Stomach (tissue), 19 donors: ENCODE results near the gene GRAMD4. TPM values are rescaled to one million over a fixed set of nuclear protein-coding genes. Genes with fewer than 3 reads are reported as not detected.
A peak's percentile ranks its signal among the peaks of the same experiment; 100 is the strongest.

Experiments used
- DNase-seq, 2 donors: peaks; one replicate each; pipeline versions ENCODE4 v3.0.0 to v3.0.0-alpha.2; 2013 to 2019
- H3K27ac ChIP-seq, 5 donors: fragments of 200-600 bp in 4 of 5; sonication (generic) in 4 of 5; one replicate each; pipeline ENCODE4 v1.5.1; 2013 to 2019; ENCODE audit warnings: mild to moderate bottlenecking in 1 of 5, moderate library complexity in 1 of 5
- H3K27me3 ChIP-seq, 3 donors: fragments of 200-600 bp; sonication (generic); one replicate each; pipeline ENCODE4 v1.5.1; 2017 to 2019; ENCODE audit warnings: mixed run types in 1 of 3
- H3K36me3 ChIP-seq, 4 donors: fragments of 200-600 bp; sonication (generic); 1 replicate in 3 of 4; 2 replicates in 1 of 4; pipeline ENCODE4 v1.5.1; 2016 to 2019
- H3K4me1 ChIP-seq, 4 donors: fragments of 200-600 bp; sonication (generic); one replicate each; pipeline ENCODE4 v1.5.1; 2016 to 2019
- H3K4me3 ChIP-seq, 4 donors: fragments of 200-600 bp; sonication (generic) in 3 of 4; one replicate each; pipeline ENCODE4 v1.5.1; 2016 to 2019; ENCODE audit warnings: mild to moderate bottlenecking in 1 of 4
- H3K9me3 ChIP-seq, 4 donors: fragments of 200-600 bp; sonication (generic); one replicate each; pipeline ENCODE4 v1.5.1; 2016 to 2019
- EP300 ChIP-seq: sonication (generic); formaldehyde crosslinking; IDR thresholded peaks from one replicate; pipeline ENCODE4 v1.6.1; 2017; ENCODE audit warnings: antibody characterized with exemption
- POLR2A ChIP-seq, 4 donors: fragments of 450-650 bp; IDR thresholded peaks; one replicate each; pipeline ENCODE4 v1.6.1; 2016; ENCODE audit warnings: antibody characterized with exemption in 4 of 4, control low read depth in 2 of 4, mild to moderate bottlenecking in 1 of 4, moderate library complexity in 1 of 4
- POLR2AphosphoS5 ChIP-seq, 3 donors: sonication (generic); formaldehyde crosslinking; IDR thresholded peaks; one replicate each; pipeline ENCODE4 v1.6.1; 2016; ENCODE audit warnings: antibody characterized with exemption in 3 of 3
- WGBS, 5 donors: extraction: QIAGEN DNeasy Blood & Tissue Kit in 3 of 5; methylation state at CpG; one replicate each; pipeline versions ENCODE4 v1.1.5 to v1.1.7; 2013 to 2018; 5-methylcytosine and 5-hydroxymethylcytosine counted together
- intact Hi-C: fragments of 100-400 bp; cut with DNase I; formaldehyde crosslinking; loops from one replicate; pipeline ENCODE4 v1.15.1; 2023; ENCODE audit warnings: low total_unique reads
- long read RNA-seq, 10 donors: transcript quantifications; one replicate each; lab custom pipeline, GENCODE V29; 2026
- polyA plus RNA-seq, 3 donors: library from polyadenylated mRNA; stranded (reverse); fragments of 200-250 nt; gene quantifications; one replicate each; pipeline ENCODE4 v1.2.3, GENCODE V29; 2013
- total RNA-seq, 5 donors: library from RNA; depleted of rRNA; stranded (reverse); fragments of >200 nt; gene quantifications; one replicate each; pipeline versions ENCODE4 v1.1.0 to v1.2.3, GENCODE V29; 2014 to 2016
- TF ChIP-seq, protein P1 (sequence below), 7 experiments: fragments of 450-650 bp in 4 of 7; fragments of 200-600 bp in 3 of 7; sonication (generic) in 3 of 7; IDR thresholded peaks; one replicate each; pipeline ENCODE4 v1.5.1; 2016 to 2019; ENCODE audit warnings: antibody characterized with exemption in 7 of 7, control low read depth in 2 of 7, mild to moderate bottlenecking in 1 of 7
- donor health status: healthy with polysubstance abuse.
- donor health status: Bipolar disorder and iron deficiency.
- donor health status: healthy.

The GRAMD4 gene, protein sequence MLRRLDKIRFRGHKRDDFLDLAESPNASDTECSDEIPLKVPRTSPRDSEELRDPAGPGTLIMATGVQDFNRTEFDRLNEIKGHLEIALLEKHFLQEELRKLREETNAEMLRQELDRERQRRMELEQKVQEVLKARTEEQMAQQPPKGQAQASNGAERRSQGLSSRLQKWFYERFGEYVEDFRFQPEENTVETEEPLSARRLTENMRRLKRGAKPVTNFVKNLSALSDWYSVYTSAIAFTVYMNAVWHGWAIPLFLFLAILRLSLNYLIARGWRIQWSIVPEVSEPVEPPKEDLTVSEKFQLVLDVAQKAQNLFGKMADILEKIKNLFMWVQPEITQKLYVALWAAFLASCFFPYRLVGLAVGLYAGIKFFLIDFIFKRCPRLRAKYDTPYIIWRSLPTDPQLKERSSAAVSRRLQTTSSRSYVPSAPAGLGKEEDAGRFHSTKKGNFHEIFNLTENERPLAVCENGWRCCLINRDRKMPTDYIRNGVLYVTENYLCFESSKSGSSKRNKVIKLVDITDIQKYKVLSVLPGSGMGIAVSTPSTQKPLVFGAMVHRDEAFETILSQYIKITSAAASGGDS
- total RNA-seq: 100 to 1,000 TPM in 1 of 5 donors, 10 to 100 TPM in 4; 20.5 to 452 (median 30.9) TPM
- polyA plus RNA-seq: 10 to 100 TPM in 2 of 3 donors, 1 to 10 TPM in 1; 7.4 to 14.3 (median 13.7) TPM
- long read RNA-seq, donor 1, full-length matches to known transcripts: 2 of 2 reads
- long read RNA-seq, donor 1, partial matches to known transcripts: 0 of 2 reads
- long read RNA-seq, donor 1, other reads (novel, unspliced or antisense): 0 of 2 reads
- long read RNA-seq, donor 2, full-length matches to known transcripts: 1 of 1 reads
- long read RNA-seq, donor 2, partial matches to known transcripts: 0 of 1 reads
- long read RNA-seq, donor 2, other reads (novel, unspliced or antisense): 0 of 1 reads
- long read RNA-seq, donor 3: 0 reads
- long read RNA-seq, donor 4: 0 reads
- long read RNA-seq, donor 5, partial matches to known transcripts: 6 of 6 reads
- long read RNA-seq, donor 5, other reads (novel, unspliced or antisense): 0 of 6 reads
- long read RNA-seq, donor 6, partial matches to known transcripts: 5 of 6 reads
- long read RNA-seq, donor 6, other reads (novel, unspliced or antisense): 0 of 6 reads
- long read RNA-seq, donor 7: 0 reads
- long read RNA-seq, donor 8, partial matches to known transcripts: 7 of 7 reads
- long read RNA-seq, donor 8, other reads (novel, unspliced or antisense): 0 of 7 reads
- long read RNA-seq, donor 9: 0 reads
- long read RNA-seq, donor 10: 0 reads

DNA sequence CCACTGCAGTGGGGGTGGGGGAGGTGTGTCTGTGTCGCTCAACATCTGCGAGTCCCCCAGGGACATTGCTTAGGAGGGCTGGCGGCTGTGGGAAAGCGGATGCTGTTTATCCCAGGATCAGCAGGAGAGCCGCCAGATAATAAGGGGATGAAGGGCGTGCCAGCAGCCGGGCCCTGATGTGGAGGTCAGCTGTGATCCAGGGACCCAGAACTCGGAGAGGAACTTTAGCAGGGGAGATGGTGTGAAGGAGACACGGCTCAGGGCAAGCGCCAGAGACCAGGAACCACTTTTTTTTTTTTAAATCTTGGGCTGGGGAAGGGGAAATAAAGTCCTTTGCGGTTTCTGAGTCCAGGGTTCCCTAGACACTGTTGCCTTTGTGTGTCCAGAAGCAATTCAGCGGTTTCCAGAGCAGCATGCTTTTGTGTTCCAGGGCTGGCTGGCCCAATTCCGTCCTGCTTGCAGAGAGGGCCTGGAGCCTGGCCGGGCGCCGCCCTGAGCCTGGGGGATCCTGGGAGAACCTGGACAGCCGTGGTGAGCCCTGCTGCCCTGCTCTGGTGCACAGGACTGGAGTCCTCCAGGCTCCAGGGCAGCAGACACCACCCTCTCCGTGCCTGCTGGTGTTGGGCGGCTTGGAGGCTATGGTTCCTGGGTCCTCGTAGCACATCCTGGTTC lies at the start of gene GRAMD4:
GRAMD4 (plus strand) TSS at position 557 of the 672 bp plus-strand sequence. CDS start 6,414 bp downstream, outside the sequence.
- H3K9me3 ChIP-seq: no peaks in the 10 kb centered on the region
- peaks cover 32 to 53% (median 42%) of the 10 kb centered on the region in 4 donors for H3K4me1 ChIP-seq
- no peaks in the 10 kb centered on the region for H3K36me3 ChIP-seq
- TF ChIP-seq, protein P1, sequence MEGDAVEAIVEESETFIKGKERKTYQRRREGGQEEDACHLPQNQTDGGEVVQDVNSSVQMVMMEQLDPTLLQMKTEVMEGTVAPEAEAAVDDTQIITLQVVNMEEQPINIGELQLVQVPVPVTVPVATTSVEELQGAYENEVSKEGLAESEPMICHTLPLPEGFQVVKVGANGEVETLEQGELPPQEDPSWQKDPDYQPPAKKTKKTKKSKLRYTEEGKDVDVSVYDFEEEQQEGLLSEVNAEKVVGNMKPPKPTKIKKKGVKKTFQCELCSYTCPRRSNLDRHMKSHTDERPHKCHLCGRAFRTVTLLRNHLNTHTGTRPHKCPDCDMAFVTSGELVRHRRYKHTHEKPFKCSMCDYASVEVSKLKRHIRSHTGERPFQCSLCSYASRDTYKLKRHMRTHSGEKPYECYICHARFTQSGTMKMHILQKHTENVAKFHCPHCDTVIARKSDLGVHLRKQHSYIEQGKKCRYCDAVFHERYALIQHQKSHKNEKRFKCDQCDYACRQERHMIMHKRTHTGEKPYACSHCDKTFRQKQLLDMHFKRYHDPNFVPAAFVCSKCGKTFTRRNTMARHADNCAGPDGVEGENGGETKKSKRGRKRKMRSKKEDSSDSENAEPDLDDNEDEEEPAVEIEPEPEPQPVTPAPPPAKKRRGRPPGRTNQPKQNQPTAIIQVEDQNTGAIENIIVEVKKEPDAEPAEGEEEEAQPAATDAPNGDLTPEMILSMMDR (IDR thresholded peaks at IDR 0.05): no peak
- TF ChIP-seq POLR2A (IDR thresholded peaks at IDR 0.05) (no peak), POLR2AphosphoS5 (IDR thresholded peaks at IDR 0.05) (no peak), EP300 (no peak)
- peak within 1 kb of the TSS in 4 of 5 donors; percentile 30 to 66 (median 46) for H3K27ac ChIP-seq
- H3K27me3 ChIP-seq: no peaks in the 10 kb centered on the region
- intact Hi-C loops: no loop called here
- H3K4me3 ChIP-seq: no peak within 1 kb of the TSS
- WGBS, 5 donors: 30 to 44% (median 38%) methylated on average over 13 to 20 of the region's 20 CpGs
- peak in 1 of 2 donors; percentile 69 for DNase-seq

DNA sequence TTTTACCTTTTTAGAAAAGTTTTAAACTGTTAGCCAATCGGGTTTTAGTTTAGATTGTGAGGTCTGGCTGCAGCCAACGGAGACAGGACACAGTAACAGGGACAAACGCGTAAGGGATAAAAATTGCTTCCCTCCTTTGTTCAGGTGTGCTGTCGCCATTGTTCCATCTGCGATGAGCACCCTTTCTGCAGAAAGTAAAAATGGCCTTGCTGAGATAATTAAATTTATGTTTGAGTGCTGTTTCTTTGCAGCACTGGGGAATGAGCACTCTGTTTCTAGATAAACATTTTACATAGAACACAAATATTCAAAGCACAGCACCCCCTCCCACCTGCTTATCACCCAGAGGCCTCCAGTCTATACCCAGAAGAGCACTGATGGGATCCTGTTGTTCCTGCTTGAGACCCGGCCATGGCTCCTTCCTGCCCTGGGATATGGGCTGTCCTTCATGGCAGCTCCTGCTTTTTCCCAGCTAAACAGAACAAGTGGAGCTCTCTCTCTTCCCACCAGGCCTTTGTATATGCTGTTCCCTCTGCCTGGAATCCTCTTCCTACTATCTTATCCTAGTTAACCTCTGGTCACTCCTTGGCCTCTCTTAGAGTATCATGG lies 48.4 kb upstream of the GRAMD4 start:
- Histone ChIP-seq H3K9me3 (peaks cover 0 to 15% (median 10%) of the 10 kb centered on the region in 4 donors), H3K27me3 (no peaks in the 10 kb centered on the region), H3K27ac (no peak overlapping the region), H3K4me3 (no peak overlapping the region), H3K4me1 (peaks cover 29 to 40% (median 38%) of the 10 kb centered on the region in 4 donors), H3K36me3 (no peaks in the 10 kb centered on the region)
- intact Hi-C loops: no loop called here
- TF ChIP-seq, protein P1 (IDR thresholded peaks at IDR 0.05): no peak
- no peak for TF ChIP-seq POLR2AphosphoS5 (IDR thresholded peaks at IDR 0.05)
- no peak for TF ChIP-seq POLR2A (IDR thresholded peaks at IDR 0.05)
- no peak for TF ChIP-seq EP300
- WGBS, 5 donors: 76 to 92% (median 86%) methylated on average over 7 of the region's 7 CpGs
- no peak for DNase-seq

DNA sequence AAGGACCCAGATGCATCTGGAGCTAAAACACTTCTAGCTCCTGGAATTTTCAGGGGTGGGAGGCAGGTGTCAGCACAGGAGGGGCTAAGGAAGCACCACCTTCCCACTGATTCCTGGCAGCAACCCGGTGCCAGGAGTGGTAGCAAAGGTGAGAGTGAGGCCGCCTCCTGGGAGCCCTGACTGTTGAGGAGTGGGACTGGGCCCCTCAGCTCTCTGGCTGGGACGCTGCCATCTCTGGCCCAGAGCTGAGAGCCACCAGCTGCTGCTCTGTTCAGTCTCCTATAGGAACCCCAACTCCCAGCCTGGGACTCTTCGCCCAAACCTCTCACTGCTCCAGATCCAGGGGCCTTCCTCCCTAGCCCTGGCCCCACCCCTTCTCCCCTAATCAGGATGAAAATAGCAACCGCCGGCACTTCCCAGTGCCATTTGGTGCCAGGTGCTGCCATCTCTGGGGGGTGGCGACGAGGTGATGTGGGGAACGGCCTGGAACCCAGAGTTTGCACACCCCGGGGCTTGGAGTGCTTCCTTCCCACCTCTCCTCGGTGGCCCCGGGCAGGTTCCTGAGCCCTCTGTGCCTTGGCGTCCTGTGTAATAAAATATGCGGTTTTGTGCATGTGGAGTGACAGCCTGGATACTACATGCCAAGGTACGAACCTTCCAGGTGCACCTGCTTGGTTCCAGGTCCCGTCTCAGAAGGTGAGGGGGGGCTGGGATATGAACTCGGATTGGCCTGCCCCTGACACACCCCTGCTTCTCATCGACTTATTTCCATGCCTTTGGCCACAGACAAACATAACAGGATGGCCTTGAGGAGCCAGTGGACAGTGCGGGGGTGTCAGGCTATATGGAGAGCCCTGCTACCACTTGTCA lies 47.0 kb upstream of the GRAMD4 start:
- intact Hi-C loops: no loop called here
- TF ChIP-seq EP300: no peak
- no peak for TF ChIP-seq POLR2AphosphoS5 (IDR thresholded peaks at IDR 0.05)
- TF ChIP-seq, protein P1 (IDR thresholded peaks at IDR 0.05): no peak
- TF ChIP-seq POLR2A (IDR thresholded peaks at IDR 0.05): no peak
- DNase-seq: peak in 1 of 2 donors; percentile 63
- Histone ChIP-seq H3K9me3 (peaks cover 0 to 15% (median 10%) of the 10 kb centered on the region in 4 donors), H3K4me3 (no peak overlapping the region), H3K27ac (peak overlapping the region; percentile 38 to 89 (median 85)), H3K4me1 (peaks cover 37 to 47% (median 45%) of the 10 kb centered on the region in 4 donors), H3K27me3 (no peaks in the 10 kb centered on the region), H3K36me3 (no peaks in the 10 kb centered on the region)
- 41 to 61% (median 50%) methylated on average over 14 to 19 of the region's 19 CpGs for WGBS, 5 donors
